HEK293T (cell line): ENCODE data around the gene CACNA1C.

Experiments used
- CTCF ChIA-PET: fragments of 350-600 bp; formaldehyde crosslinking; extraction: SDS; loops from one replicate; lab custom pipeline; 2021; ENCODE audit warnings: antibody characterized with exemption, inconsistent platforms; lab: Yijun Ruan, JAX
- POLR2A ChIA-PET: fragments of 350-600 bp; formaldehyde crosslinking; extraction: SDS; loops from one replicate; lab custom pipeline; 2020; ENCODE audit warnings: antibody characterized with exemption, inconsistent platforms; lab: Yijun Ruan, JAX
- DNase-seq: peaks from one replicate; pipeline ENCODE4 v3.0.0; 2012; ENCODE audit warnings: mixed read lengths; ENCODE audit errors: extremely low spot score
- ARNT ChIP-seq: fragments of 450-650 bp; IDR thresholded peaks from 2 replicates; pipeline ENCODE4 v1.6.1; 2017; ENCODE audit warnings: mild to moderate bottlenecking
- BHLHE40 ChIP-seq: fragments of 450-650 bp; IDR thresholded peaks from 2 replicates; pipeline ENCODE4 v1.6.1; 2016; ENCODE audit warnings: mild to moderate bottlenecking, moderate library complexity, borderline replicate concordance
- CTBP1 ChIP-seq: fragments of 450-650 bp; IDR thresholded peaks from 2 replicates; pipeline ENCODE4 v1.6.1; 2016; ENCODE audit warnings: borderline replicate concordance
- ELF4 ChIP-seq: fragments of 450-650 bp; IDR thresholded peaks from 2 replicates; pipeline ENCODE4 v1.6.1; 2017; ENCODE audit warnings: antibody characterized with exemption
- FOXA1 ChIP-seq: fragments of 450-650 bp; IDR thresholded peaks from 2 replicates; pipeline ENCODE4 v1.6.1; 2016; ENCODE audit warnings: mild to moderate bottlenecking
- FOXK2 ChIP-seq: fragments of 450-650 bp; IDR thresholded peaks from 2 replicates; pipeline ENCODE4 v1.6.1; 2016; ENCODE audit warnings: mild to moderate bottlenecking
- FOXM1 ChIP-seq: fragments of 450-650 bp; IDR thresholded peaks from 2 replicates; pipeline ENCODE4 v1.6.1; 2017; ENCODE audit warnings: mild to moderate bottlenecking, borderline replicate concordance
- HDGF ChIP-seq: fragments of 450-650 bp; IDR thresholded peaks from 2 replicates; pipeline ENCODE4 v1.6.1; 2017; ENCODE audit warnings: antibody characterized with exemption, borderline replicate concordance
- L3MBTL2 ChIP-seq: fragments of 450-650 bp; conservative IDR thresholded peaks from 2 replicates; pipeline ENCODE4 v1.6.1; 2016; ENCODE audit warnings: mild to moderate bottlenecking
- LEF1 ChIP-seq: fragments of 450-650 bp; IDR thresholded peaks from 2 replicates; pipeline ENCODE4 v1.6.1; 2017; ENCODE audit warnings: mild to moderate bottlenecking, borderline replicate concordance
- NFRKB ChIP-seq: fragments of 450-650 bp; IDR thresholded peaks from 2 replicates; pipeline ENCODE4 v1.6.1; 2016; ENCODE audit warnings: mild to moderate bottlenecking, moderate library complexity
- SP1 ChIP-seq: fragments of 450-650 bp; IDR thresholded peaks from 2 replicates; pipeline ENCODE4 v1.6.1; 2017
- SUZ12 ChIP-seq: fragments of 450-650 bp; IDR thresholded peaks from 2 replicates; pipeline ENCODE4 v1.6.1; 2016; ENCODE audit warnings: mild to moderate bottlenecking
- TARDBP ChIP-seq: fragments of 450-650 bp; IDR thresholded peaks from 2 replicates; pipeline ENCODE4 v1.6.1; 2016
- ZNF384 ChIP-seq: fragments of 450-650 bp; IDR thresholded peaks from 2 replicates; pipeline ENCODE4 v1.6.1; 2016
- TF ChIP-seq, protein P1 (sequence below): fragments of 450-650 bp; IDR thresholded peaks from 2 replicates; pipeline ENCODE4 v1.6.1; 2016

Gene CACNA1C

GRCh38 chr12:2588345-2588744, 535.6 kb downstream of the CACNA1C start:
- ChIA-PET POLR2A (no interaction called here), CTCF (interaction anchor here (1.3 kb wide), 1 partner anchor 9 kb away, joined by 3 read pairs; no protein-coding TSS in a partner anchor)
- TF ChIP-seq BHLHE40 (no peak), ELF4 (no peak), ARNT (no peak), NFRKB (no peak), FOXK2 (no peak), TARDBP (no peak), FOXM1 (no peak), ZNF384 (no peak), CTBP1 (no peak), LEF1 (no peak)
- TF ChIP-seq, protein P1, sequence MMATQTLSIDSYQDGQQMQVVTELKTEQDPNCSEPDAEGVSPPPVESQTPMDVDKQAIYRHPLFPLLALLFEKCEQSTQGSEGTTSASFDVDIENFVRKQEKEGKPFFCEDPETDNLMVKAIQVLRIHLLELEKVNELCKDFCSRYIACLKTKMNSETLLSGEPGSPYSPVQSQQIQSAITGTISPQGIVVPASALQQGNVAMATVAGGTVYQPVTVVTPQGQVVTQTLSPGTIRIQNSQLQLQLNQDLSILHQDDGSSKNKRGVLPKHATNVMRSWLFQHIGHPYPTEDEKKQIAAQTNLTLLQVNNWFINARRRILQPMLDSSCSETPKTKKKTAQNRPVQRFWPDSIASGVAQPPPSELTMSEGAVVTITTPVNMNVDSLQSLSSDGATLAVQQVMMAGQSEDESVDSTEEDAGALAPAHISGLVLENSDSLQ, result no peak
- no peak for DNase-seq

DNA sequence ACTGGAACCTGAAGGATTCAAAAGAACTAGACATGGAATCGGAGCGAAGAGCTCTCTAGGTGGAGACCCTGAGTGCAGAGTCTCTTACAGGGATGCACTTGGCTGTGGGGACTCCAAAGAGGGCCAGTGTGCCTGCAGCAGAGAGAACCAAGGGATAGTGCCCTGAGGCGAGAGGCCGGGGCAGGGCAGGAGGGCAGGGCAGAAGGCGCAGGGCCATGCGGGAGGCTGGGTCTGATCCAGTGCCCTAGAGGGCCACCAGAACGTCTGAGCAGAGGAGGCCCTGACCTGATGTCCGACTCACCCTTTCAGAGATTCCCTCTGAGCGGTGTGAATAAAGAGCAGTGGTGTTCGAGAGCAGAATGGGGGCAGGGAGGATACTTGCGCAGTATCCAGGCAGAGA, 536.6 kb downstream of the CACNA1C start:
- TF ChIP-seq ELF4, result no peak
- TF ChIP-seq L3MBTL2, result no peak
- CTCF ChIA-PET, result interaction anchor here (0.6 kb wide), 1 partner anchor 83 kb away, joined by 3 read pairs; no protein-coding TSS in a partner anchor
- POLR2A ChIA-PET, result no interaction called here
- no peak for DNase-seq

- ChIA-PET CTCF (no interaction called here), POLR2A (no interaction called here)
- TF ChIP-seq FOXK2 (no peak), SP1 (no peak), ARNT (no peak), SUZ12 (no peak), TARDBP (no peak), ZNF384 (no peak), BHLHE40 (no peak), HDGF (no peak), L3MBTL2 (no peak), NFRKB (no peak), ELF4 (no peak), CTBP1 (no peak), FOXA1 (no peak), LEF1 (no peak), FOXM1 (no peak)
- TF ChIP-seq, protein P1, result no peak
- no peak for DNase-seq
Measured at GRCh38 chr12:2593045-2593444, 540.3 kb downstream of the CACNA1C start.

- TF ChIP-seq FOXM1 (no peak), ARNT (no peak), SUZ12 (no peak), TARDBP (no peak), ZNF384 (no peak), FOXK2 (no peak), HDGF (no peak)
- TF ChIP-seq, protein P1, result no peak
- CTCF ChIA-PET, result interaction anchor here (0.7 kb wide), 1 partner anchor 8 kb away, joined by 3 read pairs; no protein-coding TSS in a partner anchor
- DNase-seq, result no peak
- POLR2A ChIA-PET, result no interaction called here
Measured at GRCh38 chr12:2596441-2596840, 543.7 kb downstream of the CACNA1C start.

DNA sequence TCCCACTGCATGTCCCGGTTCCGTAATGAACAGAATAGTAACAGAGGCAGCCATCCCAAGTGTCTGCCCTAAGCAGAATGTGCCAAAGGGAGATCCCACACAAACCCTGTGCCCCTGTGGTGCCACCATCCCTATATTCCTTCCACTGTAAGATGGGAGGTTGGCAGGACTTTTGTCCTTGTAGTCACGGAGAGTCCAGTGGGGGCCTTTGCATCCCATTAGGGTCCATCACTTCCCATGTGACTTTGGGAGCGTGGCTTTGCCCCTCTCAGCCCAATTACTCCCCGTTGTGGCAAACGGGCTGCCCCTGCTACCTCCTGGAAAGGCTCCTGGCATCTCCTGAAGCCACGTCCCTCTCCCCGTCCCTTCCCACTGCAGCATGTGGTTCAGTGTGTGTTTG, 552.5 kb downstream of the CACNA1C start:
- DNase-seq, result no peak
- TF ChIP-seq BHLHE40 (no peak), ARNT (no peak), CTBP1 (no peak), HDGF (no peak)
- CTCF ChIA-PET, result no interaction called here
- POLR2A ChIA-PET, result no interaction called here

DNA sequence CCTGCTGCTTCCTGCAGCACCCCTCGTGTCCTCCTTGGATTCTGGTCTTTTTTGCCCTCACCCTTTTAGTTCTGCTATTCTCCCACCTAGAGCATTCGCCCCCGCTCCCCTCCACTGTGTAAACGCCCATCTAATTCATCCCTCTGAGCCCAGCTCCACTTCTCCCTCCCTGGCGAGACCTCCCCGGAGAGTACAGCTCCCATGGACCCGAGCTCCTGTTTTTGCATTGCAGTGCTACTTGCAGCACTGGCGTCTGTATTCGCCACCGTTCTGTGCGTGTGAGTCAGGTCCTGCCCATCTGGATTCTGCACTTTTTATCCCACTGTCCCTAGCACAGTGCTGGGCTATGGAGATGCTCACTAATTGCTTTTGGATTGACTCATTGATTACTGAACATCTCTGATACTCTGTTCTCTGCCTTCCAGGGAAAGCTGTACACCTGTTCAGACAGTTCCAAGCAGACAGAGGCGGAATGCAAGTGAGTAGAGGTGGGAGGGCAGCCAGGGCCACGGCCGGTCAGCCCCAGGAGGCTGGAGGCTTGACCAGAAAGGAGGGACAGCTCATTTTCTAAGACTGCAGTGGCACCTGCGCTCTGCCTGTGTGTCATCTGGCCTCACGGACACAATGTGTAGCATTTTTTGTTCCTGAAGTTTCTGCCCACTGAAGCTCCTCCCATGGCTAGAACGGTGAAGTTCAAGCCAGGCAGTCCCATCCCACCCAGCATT, 553.6 kb downstream of the CACNA1C start:
- DNase-seq, result no peak
- TF ChIP-seq CTBP1, result no peak
- no peak for TF ChIP-seq HDGF
- TF ChIP-seq ZNF384, result no peak
- no peak for TF ChIP-seq ARNT
- no peak for TF ChIP-seq FOXK2
- no peak for TF ChIP-seq ELF4
- ChIA-PET POLR2A (no interaction called here), CTCF (no interaction called here)

DNA sequence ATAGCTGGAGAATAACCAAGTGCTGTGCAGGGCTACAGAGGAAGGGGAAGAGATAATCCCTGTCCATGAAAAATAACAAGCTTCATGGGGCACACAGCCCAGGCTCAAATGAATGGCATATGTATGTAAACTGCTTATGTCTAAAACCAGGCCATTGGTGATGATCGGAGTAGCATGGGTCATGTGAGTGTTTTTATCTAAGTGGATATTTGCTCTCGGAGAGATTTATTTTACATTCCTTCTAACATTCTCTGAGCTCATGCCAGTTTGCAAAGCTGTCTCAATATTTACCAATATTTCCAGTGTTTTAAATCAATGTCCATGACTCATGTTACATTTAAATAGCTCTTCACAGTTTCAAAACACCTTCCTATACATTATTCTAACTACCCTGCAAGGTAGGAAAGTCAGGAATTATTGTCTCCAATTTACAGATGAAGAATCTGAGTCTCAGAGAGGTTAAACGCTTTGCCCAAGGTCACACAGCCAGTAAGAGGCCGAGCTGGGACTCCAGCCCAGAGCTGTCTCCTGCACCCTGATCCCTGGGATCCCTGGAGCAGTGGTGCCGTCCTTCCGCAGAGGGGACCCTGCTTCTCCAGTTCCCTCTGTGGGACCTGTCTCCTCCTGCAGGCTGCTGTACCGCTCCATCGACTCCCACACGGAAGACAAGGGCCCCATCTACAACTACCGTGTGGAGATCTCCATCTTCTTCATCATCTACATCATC, 555.3 kb downstream of the CACNA1C start:
- DNase-seq, result no peak
- CTCF ChIA-PET, result no interaction called here
- POLR2A ChIA-PET, result no interaction called here
- no peak for TF ChIP-seq SUZ12
- no peak for TF ChIP-seq ELF4
- no peak for TF ChIP-seq FOXA1
- no peak for TF ChIP-seq CTBP1
- no peak for TF ChIP-seq ARNT
- no peak for TF ChIP-seq FOXM1
- no peak for TF ChIP-seq ZNF384
